ENCODE results near the gene FGA. TPM values are rescaled to one million over a fixed set of nuclear protein-coding genes. Genes with fewer than 3 reads are reported as not detected.

The FGA gene
- total RNA-seq, 1 experiment from 2014 or later: not detected

GRCh38 chr4:154549894-154550790, 40.4 kb downstream of the FGA start, which contains the start of gene PLRG1:
PLRG1 (minus strand) TSS chr4:154550400; CDS start chr4:154550308, 92 bp downstream.
- Histone ChIP-seq H3K4me2 (ENCODE audit: low read length) (peak within 1 kb of the TSS; percentile 87), H3K9ac (ENCODE audit: low read length) (peak within 1 kb of the TSS; percentile 90), H3K27me3 (ENCODE audit: low read length) (no peaks in the 10 kb centered on the region), H3K79me2 (ENCODE audit: low read length) (peaks cover 27% of the 10 kb centered on the region), H3K36me3 (ENCODE audit: low read depth, low read length) (peaks cover 17% of the 10 kb centered on the region), H2AFZ (ENCODE audit: low read length) (peak within 1 kb of the TSS; percentile 98), H3K4me3 (ENCODE audit: low read length) (peak within 1 kb of the TSS; percentile 99), H3K4me1 (ENCODE audit: insufficient read depth, low read length) (peaks cover 16% of the 10 kb centered on the region), H4K20me1 (ENCODE audit: low read length) (no peaks in the 10 kb centered on the region), H3K27ac (ENCODE audit: low read length) (no peak within 1 kb of the TSS), H3K9me3 (ENCODE audit: low read length) (no peaks in the 10 kb centered on the region), H3K9me2 (replicated peaks; ENCODE audit: low read length) (no peaks in the 10 kb centered on the region), H3F3A (ENCODE audit: low read length, unreplicated experiment) (no peaks in the 10 kb centered on the region)
- DNase-seq: peak; percentile 94
- POLR2A ChIA-PET (ENCODE audit: unreplicated experiment): interaction anchor here (1.0 kb wide), 1 partner anchor 75 kb away, joined by 4 read pairs; no protein-coding TSS in a partner anchor
- intact Hi-C loops (cut with micrococcal nuclease): loop anchor here (2.0 kb wide), 2 partner anchors 17 to 47 kb away; no protein-coding TSS in a partner anchor
- peak; percentile 97 for ATAC-seq
- TF ChIP-seq EZH2phosphoT487 (IDR thresholded peaks at IDR 0.05; ENCODE audit: borderline replicate concordance, low read length) (no peak), EZH2 (IDR thresholded peaks at IDR 0.05; ENCODE audit: low read length, unreplicated experiment) (no peak), CTCF (conservative IDR thresholded peaks at IDR 0.05; ENCODE audit: low read depth, low read length) (no peak)
- CTCF ChIA-PET: interaction anchor here (0.5 to 1.1 kb wide), 3 partner anchors 9 to 75 kb away, joined by 3 to 5 read pairs (median 3); no protein-coding TSS in a partner anchor
- TSS peak; percentile 76 for BruUV-seq (replicated peaks)

GRCh38 chr4:154545689-154546088, 44.9 kb downstream of the FGA start:
- ATAC-seq (no peak), DNase-seq (no peak)
- H3K4me3 ChIP-seq (ENCODE audit: low read length): no peak overlapping the region
- no peaks in the 10 kb centered on the region for H4K20me1 ChIP-seq (ENCODE audit: low read length)
- peaks cover 12% of the 10 kb centered on the region for H3K4me1 ChIP-seq (ENCODE audit: insufficient read depth, low read length)
- H3K36me3 ChIP-seq (ENCODE audit: low read depth, low read length): peaks cover 57% of the 10 kb centered on the region
- H3K27me3 ChIP-seq (ENCODE audit: low read length): no peaks in the 10 kb centered on the region
- no peak overlapping the region for H2AFZ ChIP-seq (ENCODE audit: low read length)
- H3K9me3 ChIP-seq (ENCODE audit: low read length): no peaks in the 10 kb centered on the region
- POLR2A ChIA-PET (ENCODE audit: unreplicated experiment): no interaction called here
- CTCF ChIA-PET: no interaction called here
- H3K4me2 ChIP-seq (ENCODE audit: low read length): no peak overlapping the region
- TF ChIP-seq EZH2phosphoT487 (IDR thresholded peaks at IDR 0.05; ENCODE audit: borderline replicate concordance, low read length): no peak
- peak; percentile 32 for TF ChIP-seq CTCF (conservative IDR thresholded peaks at IDR 0.05; ENCODE audit: low read depth, low read length)
- intact Hi-C loops (cut with micrococcal nuclease): no loop called here
- peaks cover 27% of the 10 kb centered on the region for H3K79me2 ChIP-seq (ENCODE audit: low read length)
- no peak overlapping the region for H3K27ac ChIP-seq (ENCODE audit: low read length)
- H3K9ac ChIP-seq (ENCODE audit: low read length): no peak overlapping the region
- no peaks in the 10 kb centered on the region for H3K9me2 ChIP-seq (replicated peaks; ENCODE audit: low read length)
- no TSS peak for BruUV-seq (replicated peaks)
- no peaks in the 10 kb centered on the region for H3F3A ChIP-seq (ENCODE audit: low read length, unreplicated experiment)

Data from PC-3 (cell line).